ENCODE measurements around the gene ALG14. TPM values are rescaled to one million over a fixed set of nuclear protein-coding genes. Genes with fewer than 3 reads are reported as not detected.

Gene ALG14
- total and polyA plus RNA-seq, 2 donors (not counting 3 experiments of a cell fraction or from before 2014, with no cell fraction given) = 2.6 to 8.6 TPM

- peaks cover 16% of the 10 kb centered on the region for H3K4me1 ChIP-seq (ENCODE audit: control insufficient read depth, extremely low read depth, insufficient read depth, low read length)
- H3K27me3 ChIP-seq (ENCODE audit: control insufficient read depth in 2 of 2, insufficient read depth in 2 of 2, low read length in 2 of 2) = no peaks in the 10 kb centered on the region
- BruUV-seq (replicated peaks) = no TSS peak
- H2AFZ ChIP-seq (ENCODE audit: low read depth, low read length) = peak overlapping the region; percentile 12
- TF ChIP-seq MYC (IDR thresholded peaks at IDR 0.05; ENCODE audit: low read depth, low read length) (no peak), JUN (IDR thresholded peaks at IDR 0.05; ENCODE audit: borderline replicate concordance, insufficient read depth, insufficient read length, low read depth) (peak; percentile 75), EZH2 (IDR thresholded peaks at IDR 0.05; ENCODE audit: borderline replicate concordance, low read depth, low read length, severe bottlenecking) (no peak), GATA2 (IDR thresholded peaks at IDR 0.05; ENCODE audit: insufficient read depth, insufficient read length, low read depth, low read length) (no peak), FOS (IDR thresholded peaks at IDR 0.05; ENCODE audit: borderline replicate concordance, insufficient read depth, low read length) (peak; percentile 63), POLR2AphosphoS5 (IDR thresholded peaks at IDR 0.05; ENCODE audit: insufficient read depth, low read depth, low read length) (peak; percentile 17), POLR2A (IDR thresholded peaks at IDR 0.05; ENCODE audit: low read depth, low read length) (no peak)
- TF ChIP-seq, protein P1, sequence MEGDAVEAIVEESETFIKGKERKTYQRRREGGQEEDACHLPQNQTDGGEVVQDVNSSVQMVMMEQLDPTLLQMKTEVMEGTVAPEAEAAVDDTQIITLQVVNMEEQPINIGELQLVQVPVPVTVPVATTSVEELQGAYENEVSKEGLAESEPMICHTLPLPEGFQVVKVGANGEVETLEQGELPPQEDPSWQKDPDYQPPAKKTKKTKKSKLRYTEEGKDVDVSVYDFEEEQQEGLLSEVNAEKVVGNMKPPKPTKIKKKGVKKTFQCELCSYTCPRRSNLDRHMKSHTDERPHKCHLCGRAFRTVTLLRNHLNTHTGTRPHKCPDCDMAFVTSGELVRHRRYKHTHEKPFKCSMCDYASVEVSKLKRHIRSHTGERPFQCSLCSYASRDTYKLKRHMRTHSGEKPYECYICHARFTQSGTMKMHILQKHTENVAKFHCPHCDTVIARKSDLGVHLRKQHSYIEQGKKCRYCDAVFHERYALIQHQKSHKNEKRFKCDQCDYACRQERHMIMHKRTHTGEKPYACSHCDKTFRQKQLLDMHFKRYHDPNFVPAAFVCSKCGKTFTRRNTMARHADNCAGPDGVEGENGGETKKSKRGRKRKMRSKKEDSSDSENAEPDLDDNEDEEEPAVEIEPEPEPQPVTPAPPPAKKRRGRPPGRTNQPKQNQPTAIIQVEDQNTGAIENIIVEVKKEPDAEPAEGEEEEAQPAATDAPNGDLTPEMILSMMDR (IDR thresholded peaks at IDR 0.05; ENCODE audit: extremely low read depth in 1 of 2, insufficient read depth in 1 of 2, low read depth in 1 of 2, low read length in 2 of 2) = no peak
- peak overlapping the region; percentile 69 for H3K27ac ChIP-seq (ENCODE audit: insufficient read depth, low read depth, low read length)
- H3K79me2 ChIP-seq (ENCODE audit: control insufficient read depth, insufficient read depth, low read length) = no peaks in the 10 kb centered on the region
- no peak overlapping the region for H3K4me3 ChIP-seq (replicated peaks in 1 of 3; ENCODE audit: insufficient read depth in 1 of 3, low read depth in 1 of 3, low read length in 3 of 3)
- no peaks in the 10 kb centered on the region for H3K36me3 ChIP-seq (ENCODE audit: control insufficient read depth in 2 of 2, extremely low read depth in 1 of 2, insufficient read depth in 2 of 2, low read length in 2 of 2)
- ChIA-PET POLR2A (interaction anchor here (0.7 kb wide), 1 partner anchor 371 kb away, joined by 3 read pairs; no protein-coding TSS in a partner anchor), CTCF (interaction anchor here (0.7 to 2.3 kb wide), 5 partner anchors 14 to 147 kb away, joined by 3 to 17 read pairs (median 3); partner anchors contain the start of genes ALG14, RWDD3 and TLCD4)
- peak; percentile 74 for FAIRE-seq
- no peaks in the 10 kb centered on the region for H3K9me1 ChIP-seq (replicated peaks; ENCODE audit: control insufficient read depth, extremely low read depth, insufficient read depth, low read length)
- dilution Hi-C loops (cut with MboI; ENCODE audit: extremely low pct_ligation_motif_present, low sequenced_read_pairs) (no loop called here), intact Hi-C loops (cut with micrococcal nuclease) (loop anchor here (1.0 kb wide), 1 partner anchor 30 kb away; the partner anchor contains the start of gene TLCD4)
- H4K20me1 ChIP-seq (replicated peaks; ENCODE audit: control insufficient read depth, extremely low read depth, insufficient read depth, low read length) = no peaks in the 10 kb centered on the region
- peak overlapping the region; percentile 35 for H3K9ac ChIP-seq (replicated peaks; ENCODE audit: extremely low read depth, insufficient read depth, low read length)
- H3K4me2 ChIP-seq (ENCODE audit: insufficient read depth, low read length) = peak overlapping the region; percentile 52
- DNase-seq (ENCODE audit: low read depth, low spot score) = peak; percentile 84
- no peaks in the 10 kb centered on the region for H3K9me3 ChIP-seq (replicated peaks; ENCODE audit: control insufficient read depth, insufficient read depth, low read length)
These were observed 14.3 kb upstream of the ALG14 start for GRCh38 chr1:95086949-95087533.

Data from endothelial cell of umbilical vein (primary cell).